HEK293 (cell line): ENCODE measurements around the gene ARHGAP23.
A peak's percentile ranks its signal among the peaks of the same experiment; 100 is the strongest.

Source experiments
- BCL11B ChIP-seq: fragments of 450-650 bp; formaldehyde crosslinking; IDR thresholded peaks from 2 replicates; pipeline ENCODE4 v1.5.1; 2016; ENCODE audit warnings: low read depth, missing biosample characterization, missing genetic modification characterization
- GLI2 ChIP-seq: fragments of 450-650 bp; formaldehyde crosslinking; IDR thresholded peaks from 2 replicates; pipeline ENCODE4; 2017; ENCODE audit warnings: missing biosample characterization, missing genetic modification characterization, low read depth, borderline replicate concordance
- GLIS1 ChIP-seq: fragments of 450-650 bp; formaldehyde crosslinking; IDR thresholded peaks from 2 replicates; pipeline ENCODE4 v1.5.1; 2016; ENCODE audit warnings: missing biosample characterization, missing genetic modification characterization
- GLIS2 ChIP-seq: fragments of 450-650 bp; formaldehyde crosslinking; IDR thresholded peaks from 2 replicates; pipeline ENCODE4 v1.5.1; 2016; ENCODE audit warnings: missing biosample characterization, missing genetic modification characterization
- HOXA7 ChIP-seq: sonication (generic); formaldehyde crosslinking; IDR thresholded peaks from 2 replicates; pipeline ENCODE4 v1.8.1; 2022; ENCODE audit warnings: missing genetic modification reagents, borderline replicate concordance
- PATZ1 ChIP-seq: fragments of 450-650 bp; formaldehyde crosslinking; IDR thresholded peaks from 2 replicates; pipeline ENCODE4 v1.5.1; 2016; ENCODE audit warnings: missing biosample characterization, missing genetic modification characterization
- SCRT2 ChIP-seq: fragments of 450-650 bp; formaldehyde crosslinking; IDR thresholded peaks from 2 replicates; pipeline ENCODE4 v1.5.1; 2016; ENCODE audit warnings: missing biosample characterization, missing genetic modification characterization
- SP3 ChIP-seq: fragments of 450-650 bp; formaldehyde crosslinking; IDR thresholded peaks from 2 replicates; pipeline ENCODE4 v1.5.1; 2016; ENCODE audit warnings: missing biosample characterization, missing genetic modification characterization
- SP7 ChIP-seq: fragments of 450-650 bp; formaldehyde crosslinking; IDR thresholded peaks from 2 replicates; pipeline ENCODE4 v1.5.1; 2016; ENCODE audit warnings: missing biosample characterization, missing genetic modification characterization
- ZBTB21 ChIP-seq: fragments of 450-650 bp; formaldehyde crosslinking; IDR thresholded peaks from 2 replicates; pipeline ENCODE4 v1.5.1; 2017; ENCODE audit warnings: missing biosample characterization, missing genetic modification characterization
- ZBTB44 ChIP-seq: fragments of 450-650 bp; IDR thresholded peaks from 2 replicates; pipeline ENCODE4 v1.5.1; 2018; ENCODE audit warnings: missing biosample characterization, mild to moderate bottlenecking, missing genetic modification characterization
- ZNF114 ChIP-seq: fragments of 450-650 bp; formaldehyde crosslinking; IDR thresholded peaks from 2 replicates; pipeline ENCODE4 v1.5.0; 2017; ENCODE audit warnings: missing biosample characterization, missing genetic modification characterization
- ZNF175 ChIP-seq: fragments of 450-650 bp; formaldehyde crosslinking; IDR thresholded peaks from 2 replicates; pipeline ENCODE4 v1.5.1; 2016; ENCODE audit warnings: missing biosample characterization, missing genetic modification characterization
- ZNF184 ChIP-seq: fragments of 450-650 bp; IDR thresholded peaks from 2 replicates; pipeline ENCODE4 v1.5.1; 2018; ENCODE audit warnings: missing biosample characterization, mild to moderate bottlenecking, missing genetic modification characterization
- ZNF239 ChIP-seq: fragments of 450-650 bp; formaldehyde crosslinking; IDR thresholded peaks from 2 replicates; pipeline ENCODE4 v1.5.1; 2016; ENCODE audit warnings: missing biosample characterization, missing genetic modification characterization
- ZNF266 ChIP-seq: fragments of 450-650 bp; formaldehyde crosslinking; IDR thresholded peaks from 2 replicates; pipeline ENCODE4 v1.5.1; 2016; ENCODE audit warnings: missing biosample characterization, missing genetic modification characterization, low read depth
- ZNF311 ChIP-seq: fragments of 450-650 bp; formaldehyde crosslinking; IDR thresholded peaks from 2 replicates; pipeline ENCODE4 v1.5.1; 2017; ENCODE audit warnings: missing biosample characterization, missing genetic modification characterization, borderline replicate concordance
- ZNF354C ChIP-seq: fragments of 450-650 bp; formaldehyde crosslinking; IDR thresholded peaks from 2 replicates; pipeline ENCODE4 v1.5.1; 2016; ENCODE audit warnings: missing biosample characterization, missing genetic modification characterization, low read depth, borderline replicate concordance
- ZNF423 ChIP-seq: fragments of 450-650 bp; formaldehyde crosslinking; IDR thresholded peaks from 2 replicates; pipeline ENCODE4 v1.5.1; 2016; ENCODE audit warnings: missing biosample characterization, missing genetic modification characterization
- ZNF433 ChIP-seq: fragments of 450-650 bp; formaldehyde crosslinking; IDR thresholded peaks from 2 replicates; pipeline ENCODE4 v1.5.1; 2016; ENCODE audit warnings: missing biosample characterization, missing genetic modification characterization, low read depth
- ZNF544 ChIP-seq: fragments of 450-650 bp; formaldehyde crosslinking; IDR thresholded peaks from 2 replicates; pipeline ENCODE4 v1.5.0; 2017; ENCODE audit warnings: missing biosample characterization, missing genetic modification characterization
- ZNF548 ChIP-seq: fragments of 450-650 bp; formaldehyde crosslinking; IDR thresholded peaks from 2 replicates; pipeline ENCODE4 v1.5.1; 2016; ENCODE audit warnings: missing biosample characterization, missing genetic modification characterization
- ZNF555 ChIP-seq: fragments of 450-650 bp; formaldehyde crosslinking; conservative IDR thresholded peaks from 2 replicates; pipeline ENCODE4 v1.5.1; 2017; ENCODE audit warnings: missing biosample characterization, mild to moderate bottlenecking, missing genetic modification characterization, inconsistent platforms
- ZNF571 ChIP-seq: fragments of 450-650 bp; formaldehyde crosslinking; IDR thresholded peaks from 2 replicates; pipeline ENCODE4 v1.5.0; 2017; ENCODE audit warnings: missing biosample characterization, missing genetic modification characterization
- ZNF585B ChIP-seq: fragments of 450-650 bp; formaldehyde crosslinking; IDR thresholded peaks from 2 replicates; pipeline ENCODE4 v1.5.1; 2016; ENCODE audit warnings: missing biosample characterization, missing genetic modification characterization
- ZNF639 ChIP-seq: fragments of 450-650 bp; formaldehyde crosslinking; IDR thresholded peaks from 2 replicates; pipeline ENCODE4 v1.5.1; 2016; ENCODE audit warnings: missing biosample characterization, missing genetic modification characterization
- ZNF747 ChIP-seq: fragments of 450-650 bp; formaldehyde crosslinking; IDR thresholded peaks from 2 replicates; pipeline ENCODE4 v1.5.1; 2016; ENCODE audit warnings: missing biosample characterization, missing genetic modification characterization
- ZNF785 ChIP-seq: fragments of 450-650 bp; formaldehyde crosslinking; IDR thresholded peaks from 2 replicates; pipeline ENCODE4 v1.5.1; 2016; ENCODE audit warnings: missing biosample characterization, missing genetic modification characterization
- ZSCAN23 ChIP-seq: fragments of 450-650 bp; formaldehyde crosslinking; IDR thresholded peaks from 2 replicates; pipeline ENCODE4 v1.5.1; 2016; ENCODE audit warnings: missing biosample characterization, missing genetic modification characterization
- TF ChIP-seq, protein P1 (sequence below): IDR thresholded peaks from 2 replicates; pipeline ENCODE4 v1.6.1; 2011; ENCODE audit warnings: mild to moderate bottlenecking, low read depth, low read length, borderline replicate concordance
- TF ChIP-seq, protein P2 (sequence below): fragments of 450-650 bp; formaldehyde crosslinking; conservative IDR thresholded peaks from 2 replicates; pipeline ENCODE4 v1.5.1; 2016; ENCODE audit warnings: low read depth, missing biosample characterization, missing genetic modification characterization

Gene ARHGAP23

DNA sequence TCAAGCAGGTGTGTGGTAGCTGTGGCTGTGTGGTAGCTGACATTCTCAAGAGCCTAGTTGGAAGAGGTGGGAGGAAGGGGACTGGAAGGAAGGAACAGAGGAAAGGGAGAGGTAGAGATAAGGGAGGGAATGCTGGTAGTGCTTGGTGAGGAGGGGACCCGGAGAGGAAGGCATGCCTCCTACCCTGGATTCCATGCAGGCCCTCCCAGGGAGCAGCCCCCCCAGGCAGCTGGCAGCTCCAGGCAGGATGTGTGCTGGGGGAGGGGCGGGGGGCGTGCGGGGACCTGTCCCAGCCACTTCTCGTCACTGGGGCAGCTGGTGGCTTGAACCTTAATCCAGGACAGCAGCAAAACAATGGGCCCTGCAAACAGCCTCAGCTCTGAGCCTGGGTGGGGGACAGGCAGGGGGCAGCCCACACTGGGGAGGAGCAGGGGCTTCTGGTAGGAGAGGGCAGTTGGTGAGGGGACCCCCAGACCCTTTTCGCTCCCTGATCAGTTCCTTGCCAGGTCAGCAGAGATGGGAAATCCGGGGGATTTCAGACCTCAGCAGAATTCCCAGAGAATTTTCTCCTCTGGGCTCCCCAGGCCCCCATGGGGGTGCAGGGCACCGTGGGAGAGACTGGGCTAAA lies 27.1 kb downstream of the ARHGAP23 start (continued):
- no peak for TF ChIP-seq ZNF571 (tag by site-specific recombination)
- no peak for TF ChIP-seq SCRT2 (tag by site-specific recombination)
- no peak for TF ChIP-seq ZSCAN23 (tag by site-specific recombination)
- no peak for TF ChIP-seq ZNF585B (tag by site-specific recombination)
- TF ChIP-seq ZNF548 (tag by site-specific recombination) = no peak
- TF ChIP-seq GLIS2 (tag by site-specific recombination) = peak; percentile 43
- TF ChIP-seq, protein P1, sequence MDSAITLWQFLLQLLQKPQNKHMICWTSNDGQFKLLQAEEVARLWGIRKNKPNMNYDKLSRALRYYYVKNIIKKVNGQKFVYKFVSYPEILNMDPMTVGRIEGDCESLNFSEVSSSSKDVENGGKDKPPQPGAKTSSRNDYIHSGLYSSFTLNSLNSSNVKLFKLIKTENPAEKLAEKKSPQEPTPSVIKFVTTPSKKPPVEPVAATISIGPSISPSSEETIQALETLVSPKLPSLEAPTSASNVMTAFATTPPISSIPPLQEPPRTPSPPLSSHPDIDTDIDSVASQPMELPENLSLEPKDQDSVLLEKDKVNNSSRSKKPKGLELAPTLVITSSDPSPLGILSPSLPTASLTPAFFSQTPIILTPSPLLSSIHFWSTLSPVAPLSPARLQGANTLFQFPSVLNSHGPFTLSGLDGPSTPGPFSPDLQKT = no peak
- TF ChIP-seq ZBTB44 (tag by site-specific recombination) = no peak
- no peak for TF ChIP-seq ZNF423 (tag by site-specific recombination)
- TF ChIP-seq ZNF785 (tag by site-specific recombination) = no peak
- no peak for TF ChIP-seq ZNF544 (tag by site-specific recombination)
- TF ChIP-seq ZNF555 (tag by site-specific recombination) = no peak
- no peak for TF ChIP-seq BCL11B (tag by site-specific recombination)
- no peak for TF ChIP-seq HOXA7
- TF ChIP-seq SP7 = no peak
- TF ChIP-seq ZNF114 (tag by site-specific recombination) = no peak
- no peak for TF ChIP-seq ZNF239 (tag by site-specific recombination)
- TF ChIP-seq ZNF266 = no peak
- no peak for TF ChIP-seq ZNF311 (tag by site-specific recombination)
- TF ChIP-seq GLIS1 (tag by site-specific recombination) = peak; percentile 99
- TF ChIP-seq ZNF433 (tag by site-specific recombination) = no peak
- TF ChIP-seq ZNF354C = no peak
- no peak for TF ChIP-seq GLI2 (tag by site-specific recombination)
- TF ChIP-seq ZNF747 (tag by site-specific recombination) = no peak
- TF ChIP-seq ZNF639 = no peak
- TF ChIP-seq SP3 (tag by site-specific recombination) = no peak
- TF ChIP-seq ZNF175 = no peak
- no peak for TF ChIP-seq ZNF184 (tag by site-specific recombination)
- TF ChIP-seq PATZ1 = no peak
- TF ChIP-seq, protein P2, sequence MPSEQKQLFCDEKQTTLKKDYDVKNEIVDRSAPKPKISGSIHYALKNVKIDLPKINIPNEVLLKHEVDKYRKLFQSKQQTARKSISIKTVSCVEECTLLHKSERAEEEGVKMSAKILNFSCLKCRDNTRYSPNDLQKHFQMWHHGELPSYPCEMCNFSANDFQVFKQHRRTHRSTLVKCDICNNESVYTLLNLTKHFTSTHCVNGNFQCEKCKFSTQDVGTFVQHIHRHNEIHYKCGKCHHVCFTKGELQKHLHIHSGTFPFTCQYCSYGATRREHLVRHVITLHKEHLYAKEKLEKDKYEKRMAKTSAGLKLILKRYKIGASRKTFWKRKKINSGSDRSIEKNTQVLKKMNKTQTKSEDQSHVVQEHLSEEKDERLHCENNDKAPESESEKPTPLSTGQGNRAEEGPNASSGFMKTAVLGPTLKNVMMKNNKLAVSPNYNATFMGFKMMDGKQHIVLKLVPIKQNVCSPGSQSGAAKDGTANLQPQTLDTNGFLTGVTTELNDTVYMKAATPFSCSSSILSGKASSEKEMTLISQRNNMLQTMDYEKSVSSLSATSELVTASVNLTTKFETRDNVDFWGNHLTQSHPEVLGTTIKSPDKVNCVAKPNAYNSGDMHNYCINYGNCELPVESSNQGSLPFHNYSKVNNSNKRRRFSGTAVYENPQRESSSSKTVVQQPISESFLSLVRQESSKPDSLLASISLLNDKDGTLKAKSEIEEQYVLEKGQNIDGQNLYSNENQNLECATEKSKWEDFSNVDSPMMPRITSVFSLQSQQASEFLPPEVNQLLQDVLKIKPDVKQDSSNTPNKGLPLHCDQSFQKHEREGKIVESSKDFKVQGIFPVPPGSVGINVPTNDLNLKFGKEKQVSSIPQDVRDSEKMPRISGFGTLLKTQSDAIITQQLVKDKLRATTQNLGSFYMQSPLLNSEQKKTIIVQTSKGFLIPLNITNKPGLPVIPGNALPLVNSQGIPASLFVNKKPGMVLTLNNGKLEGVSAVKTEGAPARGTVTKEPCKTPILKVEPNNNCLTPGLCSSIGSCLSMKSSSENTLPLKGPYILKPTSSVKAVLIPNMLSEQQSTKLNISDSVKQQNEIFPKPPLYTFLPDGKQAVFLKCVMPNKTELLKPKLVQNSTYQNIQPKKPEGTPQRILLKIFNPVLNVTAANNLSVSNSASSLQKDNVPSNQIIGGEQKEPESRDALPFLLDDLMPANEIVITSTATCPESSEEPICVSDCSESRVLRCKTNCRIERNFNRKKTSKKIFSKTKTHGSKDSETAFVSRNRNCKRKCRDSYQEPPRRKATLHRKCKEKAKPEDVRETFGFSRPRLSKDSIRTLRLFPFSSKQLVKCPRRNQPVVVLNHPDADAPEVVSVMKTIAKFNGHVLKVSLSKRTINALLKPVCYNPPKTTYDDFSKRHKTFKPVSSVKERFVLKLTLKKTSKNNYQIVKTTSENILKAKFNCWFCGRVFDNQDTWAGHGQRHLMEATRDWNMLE = no peak
- no peak for TF ChIP-seq ZBTB21
